Fibroblast of lung (primary cell): ENCODE measurements around the gene CPA4. TPM values are rescaled to one million over a fixed set of nuclear protein-coding genes. Genes with fewer than 3 reads are reported as not detected.

ENCODE experiments used
- DNase-seq, 2 donors: peaks; one replicate each; pipeline versions ENCODE4 v3.0.0 to v3.0.0-alpha.2; 2010; ENCODE audit warnings: low read depth in 2 of 2
- H2AFZ ChIP-seq: 2 replicates; pipeline ENCODE4 v1.5.1; 2012; ENCODE audit warnings: low read length, control low read depth, inconsistent platforms
- H3K27ac ChIP-seq: 2 replicates; pipeline ENCODE4 v1.5.1; 2011; ENCODE audit warnings: low read length, control low read depth; ENCODE audit not compliant: insufficient read depth
- H3K27me3 ChIP-seq: 2 replicates; pipeline ENCODE4 v1.5.1; 2011; ENCODE audit warnings: mild to moderate bottlenecking, low read length; ENCODE audit not compliant: control insufficient read depth, insufficient read depth
- H3K36me3 ChIP-seq: 2 replicates; pipeline ENCODE4 v1.5.1; 2011; ENCODE audit warnings: low read length; ENCODE audit not compliant: control insufficient read depth, insufficient read depth
- H3K4me1 ChIP-seq: 2 replicates; pipeline ENCODE4 v1.5.1; 2011; ENCODE audit warnings: low read length; ENCODE audit not compliant: control insufficient read depth, insufficient read depth; ENCODE audit errors: extremely low read depth
- H3K4me2 ChIP-seq: 2 replicates; pipeline ENCODE4 v1.5.1; 2011; ENCODE audit warnings: low read length, control low read depth; ENCODE audit not compliant: insufficient read depth; ENCODE audit errors: extremely low read depth
- H3K4me3 ChIP-seq, 4 experiments: fragments of 200-600 bp in 1 of 4; sonication (generic) in 1 of 4; replicated peaks in 1 of 4; 2 replicates each; pipeline ENCODE4 v1.5.1; 2011 to 2016; ENCODE audit warnings: low read length in 4 of 4, low read depth in 3 of 4, mild to moderate bottlenecking in 3 of 4, control low read depth in 2 of 4, inconsistent platforms in 1 of 4, mixed read lengths in 1 of 4; ENCODE audit not compliant: insufficient read depth in 1 of 4; ENCODE audit errors: control extremely low read depth in 1 of 4
- H3K79me2 ChIP-seq: 2 replicates; pipeline ENCODE4 v1.5.1; 2012; ENCODE audit warnings: mild to moderate bottlenecking, low read length, inconsistent platforms; ENCODE audit not compliant: control insufficient read depth, insufficient read depth
- H3K9ac ChIP-seq: 2 replicates; pipeline ENCODE4 v1.5.1; 2011; ENCODE audit warnings: mild to moderate bottlenecking, low read length, control low read depth; ENCODE audit not compliant: insufficient read depth
- H3K9me3 ChIP-seq: 2 replicates; pipeline ENCODE4 v1.5.1; 2012; ENCODE audit warnings: low read depth, low read length; ENCODE audit not compliant: control insufficient read depth, insufficient read depth
- H4K20me1 ChIP-seq: 2 replicates; pipeline ENCODE4 v1.5.1; 2011; ENCODE audit warnings: low read length; ENCODE audit not compliant: control insufficient read depth, insufficient read depth; ENCODE audit errors: extremely low read depth
- EZH2 ChIP-seq: IDR thresholded peaks from 2 replicates; pipeline ENCODE4 v1.5.1; 2012; ENCODE audit warnings: low read length, control low read depth, mild to moderate bottlenecking; ENCODE audit errors: missing control alignments
- polyA plus RNA-seq, 2 donors: library from polyadenylated mRNA; depleted of rRNA in 1 of 2; stranded (reverse) in 1 of 2; unstranded in 1 of 2; fragments of >200 nt; gene quantifications; 2 replicates each; pipeline ENCODE4 v1.2.1, GENCODE V29; 2011 to 2012; ENCODE audit warnings: missing spikeins in 1 of 2
- total RNA-seq: library from RNA; depleted of rRNA; stranded (reverse); fragments of >200 nt; gene quantifications from 2 replicates; pipeline ENCODE4 v1.2.1, GENCODE V29; 2014
- TF ChIP-seq, protein P1 (sequence below), 2 donors: IDR thresholded peaks in 1 of 2; conservative IDR thresholded peaks in 1 of 2; 1 replicate in 1 of 2; 2 replicates in 1 of 2; pipeline ENCODE4 v1.5.1; 2011 to 2012; ENCODE audit warnings: low read length in 2 of 2, control low read depth in 1 of 2, inconsistent platforms in 1 of 2, low read depth in 1 of 2, mild to moderate bottlenecking in 1 of 2

CPA4 gene
- total and polyA plus RNA-seq, 2 donors (not counting 1 experiment from before 2014, with no cell fraction given), result 6.4 to 48.3 TPM

DNA sequence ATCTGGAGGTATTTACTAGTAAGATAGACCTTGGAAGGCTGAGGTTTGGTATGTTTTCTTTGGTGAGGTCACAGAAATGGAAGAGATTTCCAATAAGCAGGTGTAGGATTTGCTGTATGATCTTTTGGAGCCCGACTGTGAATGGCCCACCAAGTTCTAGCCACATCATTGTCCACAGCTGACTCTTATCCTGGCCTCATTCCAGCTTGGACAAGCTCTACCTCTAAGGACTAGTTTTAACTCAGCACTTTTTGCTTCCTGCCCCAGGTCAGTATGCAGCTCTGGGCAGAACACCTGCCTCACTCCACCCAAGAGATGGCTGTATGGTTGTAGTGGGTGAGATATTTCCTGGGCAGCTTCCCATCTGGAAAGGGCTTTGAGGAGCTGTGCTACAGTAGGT is 6.1 kb upstream of the CPA4 start:
- Histone ChIP-seq H3K9ac (no peak overlapping the region), H3K9me3 (no peaks in the 10 kb centered on the region), H3K4me1 (peaks cover 5% of the 10 kb centered on the region), H2AFZ (no peak overlapping the region), H3K27me3 (no peaks in the 10 kb centered on the region), H3K36me3 (no peaks in the 10 kb centered on the region), H3K27ac (no peak overlapping the region), H4K20me1 (no peaks in the 10 kb centered on the region), H3K4me2 (no peak overlapping the region), H3K4me3 (no peak overlapping the region), H3K79me2 (no peaks in the 10 kb centered on the region)
- no peak for TF ChIP-seq EZH2
- TF ChIP-seq, protein P1, sequence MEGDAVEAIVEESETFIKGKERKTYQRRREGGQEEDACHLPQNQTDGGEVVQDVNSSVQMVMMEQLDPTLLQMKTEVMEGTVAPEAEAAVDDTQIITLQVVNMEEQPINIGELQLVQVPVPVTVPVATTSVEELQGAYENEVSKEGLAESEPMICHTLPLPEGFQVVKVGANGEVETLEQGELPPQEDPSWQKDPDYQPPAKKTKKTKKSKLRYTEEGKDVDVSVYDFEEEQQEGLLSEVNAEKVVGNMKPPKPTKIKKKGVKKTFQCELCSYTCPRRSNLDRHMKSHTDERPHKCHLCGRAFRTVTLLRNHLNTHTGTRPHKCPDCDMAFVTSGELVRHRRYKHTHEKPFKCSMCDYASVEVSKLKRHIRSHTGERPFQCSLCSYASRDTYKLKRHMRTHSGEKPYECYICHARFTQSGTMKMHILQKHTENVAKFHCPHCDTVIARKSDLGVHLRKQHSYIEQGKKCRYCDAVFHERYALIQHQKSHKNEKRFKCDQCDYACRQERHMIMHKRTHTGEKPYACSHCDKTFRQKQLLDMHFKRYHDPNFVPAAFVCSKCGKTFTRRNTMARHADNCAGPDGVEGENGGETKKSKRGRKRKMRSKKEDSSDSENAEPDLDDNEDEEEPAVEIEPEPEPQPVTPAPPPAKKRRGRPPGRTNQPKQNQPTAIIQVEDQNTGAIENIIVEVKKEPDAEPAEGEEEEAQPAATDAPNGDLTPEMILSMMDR (conservative IDR thresholded peaks at IDR 0.05 in 1 of 2, IDR thresholded peaks at IDR 0.05 in 1 of 2; ENCODE audit: low read depth in 1 of 2, low read length in 2 of 2), result no peak
- peak in 1 of 2 donors; percentile 76 for DNase-seq

DNA sequence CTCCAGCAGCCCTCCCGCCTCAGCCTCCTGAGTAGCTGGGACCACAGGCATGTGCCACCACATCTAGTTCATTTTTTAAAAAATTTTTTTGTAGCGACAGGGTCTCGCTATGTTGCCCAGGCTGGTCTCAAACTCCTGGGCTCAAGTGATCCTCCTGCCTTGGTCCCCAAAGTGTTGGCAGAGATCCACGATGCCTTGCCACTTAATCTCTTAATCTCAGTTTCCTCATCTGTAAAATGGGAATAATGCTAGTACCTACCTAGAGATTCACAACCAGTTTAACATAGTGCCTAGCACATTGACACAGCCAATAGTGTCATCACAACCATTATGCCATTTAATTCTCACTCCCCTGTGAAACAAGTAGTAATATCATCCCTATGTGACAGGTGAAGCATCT is 4.8 kb upstream of the CPA4 start:
- Histone ChIP-seq H3K9me3 (no peaks in the 10 kb centered on the region), H3K4me2 (no peak overlapping the region), H3K4me1 (peaks cover 5% of the 10 kb centered on the region), H3K79me2 (no peaks in the 10 kb centered on the region), H2AFZ (no peak overlapping the region), H3K9ac (no peak overlapping the region), H3K27me3 (no peaks in the 10 kb centered on the region), H3K4me3 (no peak overlapping the region), H3K27ac (no peak overlapping the region), H4K20me1 (no peaks in the 10 kb centered on the region), H3K36me3 (no peaks in the 10 kb centered on the region)
- DNase-seq, result no peak
- TF ChIP-seq EZH2, result no peak
- TF ChIP-seq, protein P1 (conservative IDR thresholded peaks at IDR 0.05 in 1 of 2, IDR thresholded peaks at IDR 0.05 in 1 of 2; ENCODE audit: low read depth in 1 of 2, low read length in 2 of 2), result no peak

DNA sequence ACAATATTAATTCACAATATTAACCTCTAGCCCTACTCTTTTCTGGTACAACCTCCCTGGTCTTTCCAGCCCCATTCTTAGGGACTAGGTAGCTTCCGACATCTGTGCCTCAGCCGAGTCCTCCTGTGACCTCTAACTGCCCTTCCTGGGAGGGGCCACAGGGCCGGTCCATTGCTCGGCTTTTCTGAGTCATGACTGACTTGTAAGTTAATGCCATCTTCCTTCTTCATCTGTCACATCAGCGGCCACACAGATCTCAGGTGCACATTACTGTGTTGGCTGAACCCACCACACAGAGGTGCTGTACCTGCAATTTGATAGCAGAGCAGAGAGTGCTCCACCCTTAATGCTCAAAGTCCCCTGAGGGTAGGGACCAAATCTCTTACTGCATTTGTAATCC is 4.1 kb upstream of the CPA4 start:
- Histone ChIP-seq H3K36me3 (no peaks in the 10 kb centered on the region), H3K4me1 (peaks cover 7% of the 10 kb centered on the region), H4K20me1 (no peaks in the 10 kb centered on the region), H2AFZ (no peak overlapping the region), H3K27ac (no peak overlapping the region), H3K4me3 (no peak overlapping the region), H3K9me3 (no peaks in the 10 kb centered on the region), H3K27me3 (no peaks in the 10 kb centered on the region), H3K9ac (no peak overlapping the region), H3K4me2 (no peak overlapping the region), H3K79me2 (no peaks in the 10 kb centered on the region)
- no peak for DNase-seq
- TF ChIP-seq EZH2, result no peak
- TF ChIP-seq, protein P1 (conservative IDR thresholded peaks at IDR 0.05 in 1 of 2, IDR thresholded peaks at IDR 0.05 in 1 of 2; ENCODE audit: low read depth in 1 of 2, low read length in 2 of 2), result no peak
